HAP-1 (cell line): ENCODE measurements around the gene ATP6V0D1.
"Not testable (repeated sequence)": the region's sequence is repeated elsewhere in the genome, so short reads cannot be mapped to it uniquely, and the experiment has no call there.

Experiments
- DNase-seq, 2 experiments: peaks; one replicate each; pipeline ENCODE4 v3.0.0-alpha.2; 2016 to 2020; ENCODE audit warnings: low spot score in 2 of 2
- H3K27me3 ChIP-seq: fragments of 250-450 bp; sonication (Bioruptor Pico); 2 replicates; pipeline ENCODE4 v1.5.1; 2020; ENCODE audit warnings: low read depth, mild to moderate bottlenecking, moderate library complexity
- H3K36me3 ChIP-seq: fragments of 250-450 bp; sonication (Bioruptor Pico); replicated peaks from 2 replicates; pipeline ENCODE4 v1.5.1; 2020; ENCODE audit warnings: mild to moderate bottlenecking
- H3K4me1 ChIP-seq: fragments of 250-450 bp; sonication (Bioruptor Pico); 2 replicates; pipeline ENCODE4 v1.5.1; 2020; ENCODE audit warnings: mild to moderate bottlenecking
- H3K4me3 ChIP-seq: fragments of 250-450 bp; sonication (Bioruptor Pico); 2 replicates; pipeline ENCODE4 v1.5.1; 2020; ENCODE audit warnings: mild to moderate bottlenecking, moderate library complexity
- H3K9me3 ChIP-seq: fragments of 250-450 bp; sonication (Bioruptor Pico); 2 replicates; pipeline ENCODE4 v1.5.1; 2020; ENCODE audit warnings: mild to moderate bottlenecking, moderate library complexity
- in situ Hi-C: fragments of 300-500 bp; cut with MboI; formaldehyde crosslinking; loops from 3 replicates; pipeline ENCODE4 v1.14.3; 2020; ENCODE audit warnings: low sequenced_read_pairs, inconsistent platforms, mixed read lengths

The ATP6V0D1 gene

GRCh38 chr16:67517155-67517445 is 36.1 kb upstream of the ATP6V0D1 start:
- no peaks in the 10 kb centered on the region for H3K9me3 ChIP-seq
- H3K4me3 ChIP-seq, result no peak overlapping the region
- in situ Hi-C loops, result no loop called here
- DNase-seq, result no peak
- H3K4me1 ChIP-seq, result peaks cover 3% of the 10 kb centered on the region
- no peaks in the 10 kb centered on the region for H3K27me3 ChIP-seq
- no peaks in the 10 kb centered on the region for H3K36me3 ChIP-seq

GRCh38 chr16:67516296-67517154 is 35.6 kb upstream of the ATP6V0D1 start:
- no peak overlapping the region for H3K4me3 ChIP-seq

GRCh38 chr16:67514382-67514828 is 33.4 kb upstream of the ATP6V0D1 start:
- in situ Hi-C loops, result no loop called here
- Histone ChIP-seq H3K9me3 (no peaks in the 10 kb centered on the region), H3K27me3 (no peaks in the 10 kb centered on the region), H3K4me1 (0 out of 2 replicates have a peak, but pooled peaks cover 3% of the 10 kb centered on the region), H3K4me3 (no peak overlapping the region), H3K36me3 (no peaks in the 10 kb centered on the region)
- DNase-seq, result peak; percentile 83 to 87

More at GRCh38 chr16:67516296-67517154, 35.6 kb upstream of the ATP6V0D1 start:
- in situ Hi-C loops, result no loop called here
- Histone ChIP-seq H3K9me3 (no peaks in the 10 kb centered on the region), H3K27me3 (no peaks in the 10 kb centered on the region), H3K36me3 (no peaks in the 10 kb centered on the region), H3K4me1 (peaks cover under 1% of the 10 kb centered on the region)
- no peak for DNase-seq

- H3K4me3 ChIP-seq, H3K36me3 ChIP-seq, H3K27me3 ChIP-seq, H3K4me1 ChIP-seq, H3K9me3 ChIP-seq, in situ Hi-C loops, DNase-seq: not testable (repeated sequence)
Observed at GRCh38 chr16:67513892-67514291, 32.9 kb upstream of the ATP6V0D1 start.

- H3K4me1 ChIP-seq, result peaks cover 17% of the 10 kb centered on the region
- DNase-seq, result no peak
- no peaks in the 10 kb centered on the region for H3K36me3 ChIP-seq
Observed at GRCh38 chr16:67509016-67509415, 28.1 kb upstream of the ATP6V0D1 start.

GRCh38 chr16:67506468-67506867 is 25.5 kb upstream of the ATP6V0D1 start:
- in situ Hi-C loops, result no loop called here
- no peak overlapping the region for H3K4me3 ChIP-seq

More at GRCh38 chr16:67509016-67509415, 28.1 kb upstream of the ATP6V0D1 start:
- Histone ChIP-seq H3K4me3 (no peak overlapping the region), H3K9me3 (no peaks in the 10 kb centered on the region), H3K27me3 (no peaks in the 10 kb centered on the region)
- in situ Hi-C loops, result no loop called here

GRCh38 chr16:67504031-67505021 is 23.4 kb upstream of the ATP6V0D1 start:
- no peak overlapping the region for H3K4me3 ChIP-seq
- H3K36me3 ChIP-seq, result no peaks in the 10 kb centered on the region
- DNase-seq, result no peak
- no peaks in the 10 kb centered on the region for H3K27me3 ChIP-seq
- H3K4me1 ChIP-seq, result peaks cover 14% of the 10 kb centered on the region
- no peaks in the 10 kb centered on the region for H3K9me3 ChIP-seq
- in situ Hi-C loops, result no loop called here

More at GRCh38 chr16:67506468-67506867, 25.5 kb upstream of the ATP6V0D1 start:
- H3K4me1 ChIP-seq, result peaks cover 17% of the 10 kb centered on the region
- H3K36me3 ChIP-seq, result no peaks in the 10 kb centered on the region
- peak; percentile 82 to 92 for DNase-seq
- no peaks in the 10 kb centered on the region for H3K27me3 ChIP-seq
- H3K9me3 ChIP-seq, result no peaks in the 10 kb centered on the region

- H3K4me1 ChIP-seq, result peaks cover 1% of the 10 kb centered on the region; the same call in 1 of the 2 replicates
- H3K4me3 ChIP-seq, result no peak overlapping the region
- H3K27me3 ChIP-seq, result no peaks in the 10 kb centered on the region
- in situ Hi-C loops, result no loop called here
- no peak for DNase-seq
- H3K9me3 ChIP-seq, result no peaks in the 10 kb centered on the region
- H3K36me3 ChIP-seq, result no peaks in the 10 kb centered on the region
Observed at GRCh38 chr16:67499106-67499505, 18.1 kb upstream of the ATP6V0D1 start.

GRCh38 chr16:67490335-67491096 is 9.6 kb upstream of the ATP6V0D1 start:
- Histone ChIP-seq H3K4me3 (no peak overlapping the region), H3K27me3 (no peaks in the 10 kb centered on the region), H3K4me1 (no peaks in the 10 kb centered on the region), H3K36me3 (no peaks in the 10 kb centered on the region), H3K9me3 (no peaks in the 10 kb centered on the region)
- DNase-seq, result no peak
- in situ Hi-C loops, result no loop called here

GRCh38 chr16:67489401-67490083 is 8.6 kb upstream of the ATP6V0D1 start:
- in situ Hi-C loops, result no loop called here
- DNase-seq, result no peak
- no peaks in the 10 kb centered on the region for H3K9me3 ChIP-seq
- no peaks in the 10 kb centered on the region for H3K36me3 ChIP-seq
- H3K27me3 ChIP-seq, result no peaks in the 10 kb centered on the region
- H3K4me3 ChIP-seq, result no peak overlapping the region
- H3K4me1 ChIP-seq, result no peaks in the 10 kb centered on the region

GRCh38 chr16:67487561-67487960 is 6.6 kb upstream of the ATP6V0D1 start:
- in situ Hi-C loops, H3K9me3 ChIP-seq, H3K36me3 ChIP-seq, DNase-seq, H3K4me1 ChIP-seq, H3K4me3 ChIP-seq, H3K27me3 ChIP-seq: not testable (repeated sequence)

GRCh38 chr16:67486805-67487204 is 5.8 kb upstream of the ATP6V0D1 start:
- in situ Hi-C loops, result no loop called here
- H3K4me1 ChIP-seq, result peaks cover 5% of the 10 kb centered on the region; the same call in 1 of the 2 replicates
- H3K9me3 ChIP-seq, result no peaks in the 10 kb centered on the region
- no peak for DNase-seq
- no peak overlapping the region for H3K4me3 ChIP-seq
- no peaks in the 10 kb centered on the region for H3K27me3 ChIP-seq
- H3K36me3 ChIP-seq, result no peaks in the 10 kb centered on the region
